Measurements from ENCODE around the gene DRD4. TPM values are rescaled to one million over a fixed set of nuclear protein-coding genes. Genes with fewer than 3 reads are reported as not detected.

DRD4 gene
- total and polyA plus RNA-seq, 2 donors (not counting 1 experiment from before 2014, with no cell fraction given) = not detected

GRCh38 chr11:601573-602245, 35.4 kb upstream of the DRD4 start:
- Mint-ChIP-seq H3K9me3 (ENCODE audit: insufficient read depth) (no peaks in the 10 kb centered on the region), H3K4me1 (no peaks in the 10 kb centered on the region), H3K27me3 (no peaks in the 10 kb centered on the region), H3K4me3 (no peak overlapping the region), H3K27ac (no peak overlapping the region)
- CTCF ChIA-PET = no interaction called here
- Histone ChIP-seq H4K20me1 (ENCODE audit: control insufficient read depth, insufficient read depth, low read length, poor library complexity, severe bottlenecking) (peaks cover 31% of the 10 kb centered on the region), H3K36me3 (replicated peaks in 1 of 2; ENCODE audit: control extremely low read depth in 1 of 2, control insufficient read depth in 1 of 2, extremely low read depth in 1 of 2, insufficient read depth in 2 of 2, low read length in 1 of 2) (peaks cover 0 to 70% of the 10 kb centered on the region in 2 experiments), H3K27ac (ENCODE audit: low read length in 2 of 2) (no peak overlapping the region), H3K79me2 (ENCODE audit: control insufficient read depth, insufficient read depth, low read length) (peaks cover 27% of the 10 kb centered on the region), H3K9ac (ENCODE audit: low read length) (no peak overlapping the region), H3K4me3 (ENCODE audit: control extremely low read depth in 1 of 5, extremely low read depth in 1 of 5, insufficient read depth in 1 of 5, low read depth in 2 of 5, low read length in 4 of 5) (no peak overlapping the region), H3K9me3 (ENCODE audit: control extremely low read depth in 1 of 3, control insufficient read depth in 2 of 3, insufficient read depth in 1 of 3, low read length in 2 of 3) (no peaks in the 10 kb centered on the region), H3K27me3 (replicated peaks in 1 of 4; ENCODE audit: control extremely low read depth in 1 of 4, control insufficient read depth in 3 of 4, insufficient read depth in 4 of 4, low read length in 3 of 4) (no peaks in the 10 kb centered on the region), H2AFZ (ENCODE audit: insufficient read depth, low read depth, low read length, poor library complexity, severe bottlenecking) (no peak overlapping the region), H3K4me1 (ENCODE audit: control insufficient read depth in 2 of 2, insufficient read depth in 2 of 2, low read length in 2 of 2) (no peaks in the 10 kb centered on the region), H3K4me2 (replicated peaks; ENCODE audit: low read depth, low read length, poor library complexity, severe bottlenecking) (no peak overlapping the region)
- ATAC-seq (ENCODE audit: low read depth) (no peak), DNase-seq (no peak)
- intact Hi-C loops (cut with micrococcal nuclease) = no loop called here
- no peak for TF ChIP-seq EZH2 (IDR thresholded peaks at IDR 0.05; ENCODE audit: borderline replicate concordance, insufficient read depth, low read depth, low read length, poor library complexity, severe bottlenecking)
- TF ChIP-seq, protein P1, sequence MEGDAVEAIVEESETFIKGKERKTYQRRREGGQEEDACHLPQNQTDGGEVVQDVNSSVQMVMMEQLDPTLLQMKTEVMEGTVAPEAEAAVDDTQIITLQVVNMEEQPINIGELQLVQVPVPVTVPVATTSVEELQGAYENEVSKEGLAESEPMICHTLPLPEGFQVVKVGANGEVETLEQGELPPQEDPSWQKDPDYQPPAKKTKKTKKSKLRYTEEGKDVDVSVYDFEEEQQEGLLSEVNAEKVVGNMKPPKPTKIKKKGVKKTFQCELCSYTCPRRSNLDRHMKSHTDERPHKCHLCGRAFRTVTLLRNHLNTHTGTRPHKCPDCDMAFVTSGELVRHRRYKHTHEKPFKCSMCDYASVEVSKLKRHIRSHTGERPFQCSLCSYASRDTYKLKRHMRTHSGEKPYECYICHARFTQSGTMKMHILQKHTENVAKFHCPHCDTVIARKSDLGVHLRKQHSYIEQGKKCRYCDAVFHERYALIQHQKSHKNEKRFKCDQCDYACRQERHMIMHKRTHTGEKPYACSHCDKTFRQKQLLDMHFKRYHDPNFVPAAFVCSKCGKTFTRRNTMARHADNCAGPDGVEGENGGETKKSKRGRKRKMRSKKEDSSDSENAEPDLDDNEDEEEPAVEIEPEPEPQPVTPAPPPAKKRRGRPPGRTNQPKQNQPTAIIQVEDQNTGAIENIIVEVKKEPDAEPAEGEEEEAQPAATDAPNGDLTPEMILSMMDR (IDR thresholded peaks at IDR 0.05) = no peak
- WGBS (ENCODE audit: insufficient coverage) = 94% methylated on average over 17 of the region's 23 CpGs
- POLR2A ChIA-PET = interaction anchor here (0.7 kb wide), 1 partner anchor 110 kb away, joined by 4 read pairs; no protein-coding TSS in a partner anchor

- no peak for ATAC-seq (ENCODE audit: low read depth)
- Histone ChIP-seq H3K9ac (ENCODE audit: low read length) (no peak overlapping the region), H3K79me2 (ENCODE audit: control insufficient read depth, insufficient read depth, low read length) (peaks cover 18% of the 10 kb centered on the region), H4K20me1 (ENCODE audit: control insufficient read depth, insufficient read depth, low read length, poor library complexity, severe bottlenecking) (peaks cover 26% of the 10 kb centered on the region), H3K27me3 (replicated peaks in 1 of 4; ENCODE audit: control extremely low read depth in 1 of 4, control insufficient read depth in 3 of 4, insufficient read depth in 4 of 4, low read length in 3 of 4) (no peaks in the 10 kb centered on the region), H3K27ac (ENCODE audit: low read length in 2 of 2) (no peak overlapping the region), H3K4me2 (replicated peaks; ENCODE audit: low read depth, low read length, poor library complexity, severe bottlenecking) (no peak overlapping the region), H3K9me3 (ENCODE audit: control extremely low read depth in 1 of 3, control insufficient read depth in 2 of 3, insufficient read depth in 1 of 3, low read length in 2 of 3) (no peaks in the 10 kb centered on the region), H3K4me1 (ENCODE audit: control insufficient read depth in 2 of 2, insufficient read depth in 2 of 2, low read length in 2 of 2) (no peaks in the 10 kb centered on the region), H3K36me3 (replicated peaks in 1 of 2; ENCODE audit: control extremely low read depth in 1 of 2, control insufficient read depth in 1 of 2, extremely low read depth in 1 of 2, insufficient read depth in 2 of 2, low read length in 1 of 2) (peaks cover 0 to 71% of the 10 kb centered on the region in 2 experiments), H3K4me3 (ENCODE audit: control extremely low read depth in 1 of 5, extremely low read depth in 1 of 5, insufficient read depth in 1 of 5, low read depth in 2 of 5, low read length in 4 of 5) (no peak overlapping the region), H2AFZ (ENCODE audit: insufficient read depth, low read depth, low read length, poor library complexity, severe bottlenecking) (no peak overlapping the region)
- Mint-ChIP-seq H3K9me3 (ENCODE audit: insufficient read depth) (no peaks in the 10 kb centered on the region), H3K4me3 (no peak overlapping the region), H3K27ac (no peak overlapping the region), H3K4me1 (no peaks in the 10 kb centered on the region), H3K27me3 (no peaks in the 10 kb centered on the region)
- intact Hi-C loops (cut with micrococcal nuclease) = no loop called here
- ChIA-PET POLR2A (interaction anchor here (1.2 kb wide), 1 partner anchor 9 kb away, joined by 3 read pairs; no protein-coding TSS in a partner anchor), CTCF (no interaction called here)
- DNase-seq = no peak
- TF ChIP-seq, protein P1 (IDR thresholded peaks at IDR 0.05) = no peak
- TF ChIP-seq EZH2 (IDR thresholded peaks at IDR 0.05; ENCODE audit: borderline replicate concordance, insufficient read depth, low read depth, low read length, poor library complexity, severe bottlenecking) = no peak
- WGBS (ENCODE audit: insufficient coverage) = 98% methylated on average over 10 of the region's 13 CpGs
Measured at GRCh38 chr11:603154-603553, 33.9 kb upstream of the DRD4 start.

Measured in B cell (primary cell).